Daoy (cell line): ENCODE results near the gene DOCK10. TPM values are rescaled to one million over a fixed set of nuclear protein-coding genes. Genes with fewer than 3 reads are reported as not detected.

Experiments used
- DNase-seq: peaks from one replicate; pipeline ENCODE4 v3.0.0-alpha.2; 2015; ENCODE audit warnings: low read depth
- total RNA-seq: library from RNA; depleted of rRNA; stranded (reverse); fragments of >200 nt; shearing (Covaris generic); gene quantifications from 2 replicates; pipeline ENCODE4 v1.2.3, GENCODE V29; 2014

Gene DOCK10
- total RNA-seq, 1 experiment from 2014 or later: 37.2 TPM

DNA sequence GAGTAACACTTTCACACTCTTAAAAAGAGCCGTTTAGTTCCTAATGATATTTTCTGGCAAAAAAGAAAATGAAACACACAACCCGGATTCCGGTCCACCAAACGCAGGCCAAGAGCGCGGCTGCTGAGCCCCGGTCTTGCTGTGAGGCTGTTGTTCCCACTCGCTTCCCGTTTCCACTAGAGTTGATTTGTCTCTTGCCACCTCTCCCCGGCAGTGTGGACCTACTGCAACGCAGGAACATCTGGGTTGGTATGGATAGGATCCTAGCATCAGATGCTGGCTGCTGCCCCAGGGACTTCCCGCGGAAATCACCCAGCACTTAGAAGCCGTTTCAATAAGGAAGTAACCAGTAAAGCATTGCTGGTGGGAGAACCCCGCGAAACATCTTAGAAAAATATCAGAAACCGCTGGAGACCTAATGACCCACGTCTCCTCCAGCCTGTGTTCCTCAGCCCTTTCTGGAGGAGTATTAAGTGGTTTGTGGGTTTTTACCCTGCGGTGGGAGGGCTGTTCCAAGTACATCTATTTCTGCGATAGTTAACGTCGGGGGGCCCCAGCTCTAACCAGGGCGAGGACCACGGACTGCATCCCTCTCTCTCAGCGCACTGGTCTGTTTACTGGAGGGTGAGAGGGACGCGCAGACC lies 939 bp downstream of the DOCK10 start:
- peak; percentile 62 for DNase-seq

DNA sequence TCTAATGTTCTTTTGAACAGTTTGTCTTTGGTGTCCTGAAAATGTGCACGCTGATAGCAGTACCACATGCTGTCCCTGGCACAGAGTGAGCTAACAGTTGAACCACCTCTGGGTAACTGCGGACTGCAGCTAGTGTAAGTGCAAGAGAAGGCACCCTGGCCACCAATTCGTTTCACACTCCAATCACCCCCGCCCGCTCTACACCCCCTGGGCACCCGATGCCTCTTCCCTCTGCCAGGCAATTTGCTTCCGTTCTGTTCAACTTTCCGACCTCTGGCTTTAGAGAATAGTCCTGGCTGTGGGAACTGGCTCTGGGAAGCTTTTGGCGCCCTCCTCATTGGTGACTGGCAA lies 1.4 kb downstream of the DOCK10 start:
- DNase-seq: peak; percentile 33

DNA sequence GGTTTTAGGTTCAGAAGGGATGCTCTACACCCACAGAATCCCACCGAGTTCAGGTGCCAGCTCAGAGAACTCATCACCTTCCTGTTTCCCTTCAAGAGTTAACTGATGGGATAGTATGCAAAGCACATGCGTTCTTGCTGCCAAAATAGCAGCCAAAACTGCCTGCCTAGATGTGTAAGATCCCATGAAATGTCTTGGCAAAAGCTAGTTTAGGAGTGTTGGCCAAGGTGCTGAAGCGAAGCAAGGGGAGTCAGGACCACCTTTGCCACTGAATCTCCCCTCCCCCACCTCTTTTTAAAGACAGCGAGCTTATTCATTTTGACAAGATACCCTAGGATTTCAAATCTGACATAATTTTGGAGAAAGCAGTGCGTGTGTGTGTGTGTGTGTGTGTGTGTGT lies 2.1 kb downstream of the DOCK10 start:
- no peak for DNase-seq

DNA sequence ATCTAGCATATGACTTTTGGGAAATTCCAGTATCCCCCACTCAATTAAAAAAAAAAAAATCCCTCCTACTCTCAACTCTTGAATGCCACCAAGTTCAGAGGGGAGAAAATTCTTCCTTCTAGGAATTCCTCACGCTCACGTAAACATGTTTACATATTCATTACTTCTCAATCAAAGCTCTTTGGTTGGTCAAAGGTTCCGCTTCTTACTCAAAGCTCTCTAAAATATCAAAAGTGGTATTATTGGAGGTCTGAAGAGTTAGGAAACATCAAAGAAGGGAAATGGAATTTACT lies 4.1 kb downstream of the DOCK10 start:
- DNase-seq: no peak

DNA sequence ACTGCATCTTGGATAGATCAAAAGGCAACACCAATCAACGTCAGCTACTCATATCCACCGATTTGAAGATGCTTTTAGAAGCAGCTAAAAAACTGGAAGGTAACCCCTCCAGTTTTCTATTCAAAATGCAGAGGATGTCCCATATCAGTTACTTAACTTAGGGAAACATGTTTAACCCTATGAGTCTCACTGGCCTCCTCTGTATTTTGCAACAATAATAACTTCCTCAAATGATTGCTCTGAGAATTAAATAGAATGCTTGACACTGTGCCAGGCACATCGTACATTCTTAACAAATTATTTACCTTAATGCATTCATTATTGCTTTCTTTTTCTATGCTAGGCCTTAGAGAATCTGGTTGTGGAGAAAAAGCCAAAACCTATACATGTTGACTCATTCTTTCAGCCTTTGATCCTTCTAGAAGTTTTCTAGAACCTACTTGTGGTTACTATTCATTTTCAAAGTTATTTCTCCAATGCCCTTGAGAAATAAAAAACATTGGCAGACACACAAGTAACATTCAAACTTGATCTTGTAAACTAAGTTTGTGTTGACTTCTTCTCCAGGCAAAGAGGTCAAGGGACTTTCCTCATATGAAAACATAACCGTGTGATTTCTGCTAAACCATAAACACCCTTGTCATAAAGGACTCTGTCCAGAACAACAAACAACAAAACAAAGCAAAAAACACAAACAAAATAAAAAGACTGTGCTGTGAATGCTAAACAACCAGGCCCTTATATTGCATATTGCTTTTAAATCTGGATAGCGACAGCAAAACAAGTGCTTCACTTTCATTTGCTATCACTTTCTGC lies 4.6 kb downstream of the DOCK10 start:
- DNase-seq: no peak

DNA sequence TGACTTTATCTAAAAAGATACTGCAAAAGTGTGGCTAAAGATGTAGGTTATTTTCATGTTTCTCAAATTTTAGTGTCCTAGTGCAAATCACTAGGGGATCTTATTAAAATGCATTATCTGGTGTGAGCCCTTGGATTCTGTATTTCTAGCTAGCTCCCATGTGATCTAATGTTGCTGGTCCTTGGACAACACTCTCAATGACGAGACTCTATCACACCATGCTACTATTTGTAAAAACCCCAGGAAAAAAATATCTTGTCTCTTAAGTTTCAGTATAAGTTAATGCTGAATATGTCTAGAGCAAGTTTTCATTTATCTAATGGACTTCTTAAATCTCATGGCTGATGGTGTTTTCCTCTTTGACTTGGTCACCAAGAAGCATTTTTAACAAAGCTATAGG lies 5.8 kb downstream of the DOCK10 start:
- no peak for DNase-seq

DNA sequence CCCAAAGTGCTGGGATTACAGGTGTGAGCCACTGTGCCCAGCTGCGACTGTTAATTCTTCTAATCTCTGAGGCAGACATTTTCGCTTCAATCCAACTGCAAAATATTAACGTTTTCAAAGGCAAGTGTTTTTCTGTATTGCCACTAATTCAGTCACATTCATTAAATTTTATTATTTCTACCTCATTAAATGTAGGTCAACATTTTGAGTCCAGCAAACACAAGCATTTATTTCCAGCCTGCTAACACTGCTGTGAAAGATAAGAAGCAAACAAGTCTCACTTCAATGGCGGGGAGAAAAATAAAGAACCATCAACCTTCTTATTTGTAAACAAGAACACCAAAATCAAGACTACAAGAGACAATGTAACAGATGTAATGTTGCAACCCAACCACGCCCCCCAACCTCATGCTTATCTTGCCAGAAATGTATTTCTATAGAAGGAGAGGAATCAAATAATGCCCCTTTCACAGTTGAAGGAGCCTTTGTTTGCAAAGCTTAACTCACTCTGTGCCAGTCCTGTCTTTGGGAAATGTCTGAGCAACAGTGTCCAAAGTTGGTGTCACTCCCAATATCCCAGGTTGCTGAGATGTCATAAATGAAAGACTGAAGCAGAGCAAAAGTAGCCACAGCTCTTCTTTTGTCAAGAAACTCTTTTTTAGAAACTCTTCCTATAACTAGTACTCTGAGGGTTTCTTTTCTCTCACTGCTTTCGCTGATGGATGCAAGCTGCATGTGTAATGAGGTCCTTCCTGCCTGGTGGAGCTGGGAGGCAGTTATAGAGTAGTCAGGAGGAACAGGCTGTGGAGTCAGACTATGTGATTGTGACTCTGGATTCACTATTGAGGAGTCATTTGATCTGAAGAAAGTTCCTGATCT lies 8.6 kb downstream of the DOCK10 start:
- DNase-seq: no peak

DNA sequence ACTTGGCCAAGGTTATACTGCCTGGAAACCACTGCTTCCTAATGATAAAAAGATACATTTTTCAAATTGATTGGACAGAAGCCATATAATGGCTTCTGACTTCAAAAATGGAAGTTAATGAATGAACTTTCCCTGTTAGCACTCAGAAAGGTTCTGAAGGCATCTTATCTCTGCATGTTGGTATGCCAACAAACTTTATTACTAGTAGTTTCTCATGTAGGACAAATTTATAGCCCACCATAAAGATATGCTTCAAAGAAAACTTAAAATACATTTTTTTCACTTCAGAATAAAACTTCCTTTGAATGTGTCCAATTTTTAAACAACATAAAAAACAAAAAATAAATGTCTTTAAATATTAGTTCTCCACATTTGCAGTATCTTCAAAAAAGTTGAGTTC lies 10.0 kb downstream of the DOCK10 start:
- no peak for DNase-seq

DNA sequence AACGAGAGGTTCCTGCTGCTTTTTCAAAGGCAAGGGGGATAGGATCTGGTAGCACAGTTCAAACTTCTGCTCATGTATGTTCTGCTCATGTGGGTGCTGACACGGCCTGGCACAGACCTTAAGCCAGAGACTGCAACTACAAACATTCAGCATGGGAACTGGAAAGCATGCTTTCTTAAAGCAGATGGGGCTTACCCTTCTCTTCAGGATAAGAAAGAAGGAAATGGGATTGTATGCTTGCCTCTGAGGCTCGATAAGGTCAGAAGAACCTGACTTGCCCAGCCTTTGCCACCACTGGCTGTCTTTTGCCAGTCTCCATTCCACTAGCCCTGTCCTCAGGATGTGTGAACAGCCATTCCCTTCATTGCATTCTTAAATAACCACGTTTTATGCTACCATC lies 10.7 kb downstream of the DOCK10 start:
- DNase-seq: no peak

DNA sequence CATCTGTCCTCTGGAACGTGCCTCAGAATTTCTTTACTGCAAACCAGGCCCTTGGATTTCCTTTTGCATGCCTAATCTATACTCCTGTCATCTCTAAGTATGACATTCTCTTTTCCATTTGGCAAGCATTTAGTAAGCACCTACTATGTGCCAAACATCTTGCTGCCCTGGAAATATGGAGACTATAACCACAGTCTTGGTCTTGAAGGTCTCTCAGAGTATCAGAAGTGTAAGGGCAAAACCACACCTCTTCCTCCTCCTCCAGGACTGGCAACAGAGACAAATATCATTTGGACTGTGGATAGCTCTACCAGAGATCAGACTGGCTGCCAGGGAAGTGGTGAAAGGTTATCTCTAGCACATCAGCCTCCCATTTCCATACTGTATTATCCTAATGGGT lies 11.4 kb downstream of the DOCK10 start:
- no peak for DNase-seq

DNA sequence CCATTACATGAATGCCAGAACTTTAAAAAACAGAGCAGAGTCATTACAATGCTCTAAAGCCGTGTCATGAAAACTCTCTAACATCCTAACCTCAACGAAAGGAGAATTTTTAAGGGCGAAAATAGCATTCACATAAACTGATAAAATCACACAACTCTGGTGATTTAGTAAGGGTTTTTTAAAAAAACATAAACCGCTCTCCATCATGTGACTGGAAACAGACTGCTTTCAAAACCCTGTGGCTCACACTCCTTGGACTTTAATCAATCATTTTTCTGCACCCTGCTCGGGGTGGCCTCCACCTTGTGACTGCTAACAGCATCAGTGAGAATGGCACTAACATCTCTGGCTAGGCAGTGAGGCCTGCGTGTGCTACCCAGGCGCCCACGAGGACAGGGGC lies 12.1 kb downstream of the DOCK10 start:
- no peak for DNase-seq

DNA sequence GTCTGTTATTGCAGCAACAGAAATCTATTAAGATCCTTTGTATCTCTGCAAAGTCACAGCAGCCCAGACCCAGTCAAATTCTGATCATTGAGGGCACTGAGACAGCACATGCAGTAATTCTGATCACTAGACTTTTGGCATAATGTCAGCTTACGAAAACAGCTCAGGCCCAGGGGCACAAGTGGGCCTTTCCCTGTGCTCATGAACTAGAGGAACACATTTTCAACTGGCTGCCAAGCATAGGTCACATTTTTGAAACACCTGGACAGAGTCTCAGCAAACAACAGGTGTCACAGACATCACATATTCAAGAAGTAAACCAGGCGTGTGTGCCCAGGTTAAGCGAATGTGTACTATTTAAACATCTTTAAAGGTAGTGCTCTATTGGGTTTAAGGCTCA lies 13.7 kb downstream of the DOCK10 start:
- DNase-seq: no peak

DNA sequence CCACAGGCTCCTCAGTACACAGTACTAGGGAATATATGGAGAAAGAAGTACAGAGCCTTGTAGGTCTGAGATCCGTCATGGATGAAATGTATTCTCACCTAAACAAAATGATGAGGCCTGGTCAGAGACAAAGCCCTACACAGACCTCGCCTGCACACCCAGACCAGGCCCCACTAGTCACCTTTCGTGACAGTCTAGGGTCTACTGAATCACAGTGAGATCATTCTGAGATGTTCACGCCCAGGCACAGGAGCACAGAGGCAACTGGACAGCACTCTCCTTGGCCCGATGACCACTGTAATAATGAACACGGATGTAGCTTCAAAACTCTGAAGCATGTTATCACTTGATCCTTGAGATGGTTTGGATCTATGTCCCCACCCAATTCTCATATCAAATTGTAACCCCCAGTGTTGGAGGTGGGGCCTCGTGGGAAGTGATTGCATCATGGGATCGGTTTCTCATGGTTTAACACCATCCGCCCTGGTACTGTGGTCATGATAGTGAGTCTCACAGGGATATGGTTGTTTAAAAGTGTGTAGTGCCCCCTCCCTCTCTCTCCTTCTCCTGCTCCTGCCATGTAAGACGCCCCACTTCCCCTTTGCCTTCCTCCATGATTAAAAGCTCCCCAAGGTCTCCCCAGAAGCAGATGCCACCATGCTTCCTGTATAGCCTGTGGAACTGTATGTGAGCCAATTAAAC lies 15.1 kb downstream of the DOCK10 start:
- DNase-seq: no peak

DNA sequence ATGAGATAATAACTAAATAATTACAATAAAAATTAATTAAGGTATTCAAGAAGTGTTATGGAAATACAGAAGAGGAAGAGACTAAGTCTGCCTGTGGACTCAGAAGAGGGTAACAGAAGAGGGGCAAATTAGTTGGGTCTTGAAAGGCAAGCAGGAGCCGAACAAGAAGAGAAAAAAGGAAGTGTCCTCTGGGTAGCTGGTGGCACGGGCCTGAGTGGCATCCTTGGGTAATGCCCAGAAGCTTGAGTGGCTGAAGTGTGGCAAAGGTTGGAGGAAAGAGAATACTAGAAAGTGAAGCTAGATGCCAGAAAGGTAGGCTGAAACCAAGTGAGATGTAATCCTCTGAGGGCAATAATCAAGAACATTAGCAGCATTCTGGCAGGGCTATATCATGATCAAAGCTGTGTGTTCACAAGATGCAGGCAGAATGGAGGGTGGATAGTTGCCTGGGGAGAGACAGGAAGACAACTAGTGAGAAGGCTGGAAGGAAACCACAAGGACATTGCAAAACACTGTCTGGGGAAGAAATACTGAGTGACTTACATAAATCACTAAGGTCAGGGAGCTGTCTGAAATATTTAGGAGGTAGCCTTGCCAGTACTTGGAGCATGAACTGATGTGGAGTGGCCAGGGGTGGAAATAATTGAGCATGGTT lies 16.2 kb downstream of the DOCK10 start:
- peak; percentile 39 for DNase-seq

DNA sequence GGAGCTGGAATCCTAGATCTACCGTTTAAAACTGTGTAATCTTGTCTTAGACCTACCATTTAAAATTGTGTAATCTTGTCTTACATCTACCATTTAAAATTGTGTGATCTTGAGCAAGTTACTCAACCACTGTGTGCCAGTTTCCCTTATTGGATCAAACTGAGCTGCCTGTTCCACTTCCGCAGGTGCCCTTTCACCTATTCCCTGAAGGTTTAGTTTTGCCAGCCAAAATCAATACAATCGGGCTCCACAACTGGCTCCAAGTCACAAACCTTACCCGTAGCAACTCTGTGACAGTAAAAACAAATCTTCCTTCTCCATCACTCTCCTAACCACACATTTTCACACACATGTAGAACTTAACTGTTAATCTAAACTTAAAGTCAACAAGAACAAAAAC lies 20.1 kb downstream of the DOCK10 start:
- DNase-seq: peak; percentile 15

DNA sequence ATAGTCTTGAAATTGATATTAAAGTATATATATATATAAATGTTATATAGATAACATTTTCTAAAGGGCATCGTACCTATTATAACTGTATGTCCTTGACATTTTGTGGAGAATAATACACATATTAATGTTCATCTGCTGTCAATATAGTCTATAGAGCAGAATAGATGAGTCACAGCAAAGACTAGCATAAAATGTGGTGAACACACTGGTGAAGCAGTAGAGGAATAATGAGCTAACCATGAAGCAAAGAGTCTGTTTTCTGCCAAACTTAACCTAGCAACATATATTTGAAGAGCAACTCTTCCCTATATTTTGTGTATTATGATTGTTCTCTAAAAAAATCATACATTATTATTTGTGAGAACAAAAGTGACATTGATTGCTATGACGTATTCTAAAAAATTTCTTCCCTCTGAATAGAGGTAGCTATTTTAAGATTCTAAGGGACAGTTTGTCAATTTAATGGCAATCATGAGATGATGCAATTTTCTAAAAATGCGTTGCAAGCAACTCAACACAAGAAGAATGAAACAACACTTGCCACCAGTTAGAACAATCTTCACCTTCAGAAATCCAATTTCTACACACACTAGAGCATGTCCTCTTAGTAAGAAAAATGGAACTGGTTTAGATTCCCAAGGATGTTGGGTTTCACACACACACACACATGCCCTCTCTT lies 22.0 kb downstream of the DOCK10 start:
- DNase-seq: no peak

DNA sequence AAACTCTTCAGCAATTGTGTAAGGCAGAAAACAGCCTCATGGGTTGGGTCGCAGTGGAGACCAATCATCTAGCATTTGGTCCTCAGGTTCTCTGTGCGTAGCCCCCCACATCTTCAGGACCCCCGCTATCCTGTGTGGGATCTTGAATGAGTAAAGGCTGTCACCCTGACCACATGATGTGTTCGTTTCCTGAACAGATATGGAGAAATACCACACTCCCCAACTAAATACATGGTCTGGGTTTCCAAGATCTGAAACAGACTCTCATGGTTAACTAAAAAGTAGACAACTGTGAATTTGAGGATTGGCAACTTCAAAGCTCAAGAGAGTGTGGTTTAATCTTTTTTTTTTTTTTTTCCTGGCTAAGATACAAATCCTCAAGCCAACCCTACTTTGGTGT lies 23.2 kb downstream of the DOCK10 start:
- no peak for DNase-seq

DNA sequence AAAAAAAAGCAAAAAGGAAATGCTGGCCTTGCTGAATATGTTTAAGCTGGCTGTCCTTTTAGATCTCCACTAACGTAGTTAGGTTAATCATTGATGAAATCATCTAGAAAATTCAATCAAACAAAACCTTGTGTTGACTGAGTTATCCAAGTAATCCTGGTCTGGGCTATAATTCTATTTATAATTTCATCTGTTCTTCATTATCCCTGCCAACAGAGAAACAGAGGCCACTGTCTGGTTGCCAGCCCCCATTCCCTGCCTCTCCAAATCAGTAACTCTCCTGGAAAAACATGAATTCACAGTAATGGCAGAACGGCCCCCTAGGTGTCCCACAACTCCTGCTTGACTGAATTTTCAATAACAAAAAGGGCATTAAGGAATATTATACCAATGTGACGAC lies 24.6 kb downstream of the DOCK10 start:
- no peak for DNase-seq

DNA sequence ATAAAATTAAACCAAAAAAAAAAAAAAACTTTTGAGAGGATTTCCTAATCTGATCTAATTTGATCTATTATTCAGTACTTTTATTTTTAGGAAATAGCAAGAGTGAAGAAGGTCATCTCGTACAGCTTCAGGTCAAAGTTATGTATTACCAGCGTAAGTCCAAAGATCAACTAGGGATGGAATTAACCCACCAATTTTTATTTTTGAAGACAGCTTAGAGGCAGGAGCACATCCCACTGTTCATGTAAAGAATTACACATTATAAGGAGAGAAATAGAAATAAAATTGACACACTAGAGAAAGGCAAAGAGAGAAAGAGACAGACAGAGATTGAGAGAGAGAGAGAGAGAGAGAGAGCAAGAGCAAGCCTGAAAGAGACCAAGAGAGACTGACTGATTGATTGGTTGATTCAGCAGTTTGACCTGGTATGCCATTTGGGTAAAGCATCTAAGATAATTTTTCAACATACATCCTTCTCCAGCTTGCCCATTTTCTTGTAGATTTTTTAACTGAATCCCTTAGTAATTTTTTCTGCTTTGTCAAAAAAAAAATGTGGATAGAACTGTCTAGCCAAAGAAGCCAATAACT lies 25.1 kb downstream of the DOCK10 start:
- no peak for DNase-seq

DNA sequence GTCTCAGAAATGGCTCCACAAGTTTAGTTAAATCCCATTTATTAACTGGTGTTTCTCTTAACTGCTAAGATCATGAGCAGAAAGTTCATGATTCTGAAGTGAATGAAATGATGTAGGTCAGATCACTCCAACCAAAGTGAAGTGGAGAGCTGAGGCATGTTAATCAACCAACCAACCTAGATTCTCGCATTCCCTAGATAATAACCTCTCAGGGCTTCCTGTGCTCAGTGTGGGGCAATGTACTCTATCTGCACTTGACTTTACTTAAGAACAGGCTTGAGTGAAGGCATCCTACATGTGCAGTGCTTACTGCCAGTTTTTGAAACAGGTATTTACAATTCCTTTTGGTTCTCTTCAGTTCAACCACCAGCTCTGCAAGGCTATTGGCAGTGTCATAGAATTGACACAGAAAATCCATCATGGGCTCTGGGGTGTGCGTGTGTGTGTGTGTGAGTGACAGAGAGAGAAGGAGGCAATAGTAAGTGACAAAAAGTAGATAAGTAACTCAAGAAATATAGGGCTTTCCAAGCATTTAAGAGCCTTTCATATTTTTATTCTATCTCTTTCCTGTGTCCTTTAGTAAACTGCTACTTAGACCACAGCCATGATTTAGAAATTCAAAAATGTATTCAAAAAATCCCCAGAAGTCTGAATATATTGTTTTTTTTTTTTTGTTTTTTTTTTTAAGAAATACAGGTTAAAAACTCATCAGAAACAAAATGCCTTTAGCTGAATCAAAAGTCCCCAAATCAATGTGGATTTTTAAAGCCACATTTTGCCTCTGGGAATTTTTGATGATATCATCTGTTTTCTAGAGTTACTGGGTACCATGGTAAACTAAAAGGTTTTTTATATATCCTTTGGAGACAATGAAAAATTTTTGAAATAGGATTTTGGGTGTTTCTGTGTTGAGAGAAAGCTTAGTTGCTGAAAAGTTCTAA lies 28.6 kb downstream of the DOCK10 start:
- DNase-seq: no peak
